GM18951 (cell line): Measurements from ENCODE around the gene RBM15B.
A peak's percentile ranks its signal among the peaks of the same experiment; 100 is the strongest.

Experiments
- POLR2A ChIP-seq: IDR thresholded peaks from 4 replicates; pipeline ENCODE4 v1.6.1; 2011; ENCODE audit warnings: mild to moderate bottlenecking; ENCODE audit not compliant: insufficient read length, insufficient read depth; ENCODE audit errors: extremely low read depth
- in situ Hi-C: fragments of 300-500 bp; cut with MboI; formaldehyde crosslinking; loops from one replicate; pipeline ENCODE4 v1.12.0; 2022; ENCODE audit warnings: low sequenced_read_pairs, mixed read lengths, inconsistent platforms; ENCODE audit not compliant: unreplicated experiment

RBM15B gene

DNA sequence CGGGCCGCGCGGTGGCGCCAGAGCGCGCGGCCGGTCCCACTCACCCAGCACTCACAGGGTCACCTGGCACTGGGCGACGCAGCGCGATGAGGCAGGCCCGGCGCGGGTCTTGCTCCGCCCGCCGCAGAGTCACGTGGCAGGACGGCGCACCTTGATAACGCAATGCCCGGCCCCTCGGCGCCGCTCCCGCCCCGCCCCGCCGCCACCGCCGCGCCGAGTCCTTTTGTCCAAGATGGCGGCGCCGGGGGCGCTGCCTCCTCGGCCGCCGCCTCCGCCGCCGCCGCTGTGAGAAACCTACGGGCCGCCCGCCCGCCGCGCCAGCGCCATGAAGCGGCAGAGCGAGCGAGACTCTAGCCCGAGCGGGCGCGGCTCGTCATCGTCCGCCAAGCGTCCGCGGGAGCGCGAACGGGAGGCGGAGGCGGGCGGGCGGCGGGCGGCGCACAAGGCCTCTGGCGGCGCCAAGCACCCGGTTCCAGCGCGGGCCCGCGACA is at the start of gene RBM15B:
RBM15B (plus strand) TSS at position 211 of the 491 bp plus-strand sequence; CDS start at position 326, 115 bp downstream.
- in situ Hi-C loops = loop anchor here (25.0 kb wide), 1 partner anchor 779 kb away; the partner anchor contains the start of genes CISH and MAPKAPK3
- TF ChIP-seq POLR2A = peak; percentile 84

DNA sequence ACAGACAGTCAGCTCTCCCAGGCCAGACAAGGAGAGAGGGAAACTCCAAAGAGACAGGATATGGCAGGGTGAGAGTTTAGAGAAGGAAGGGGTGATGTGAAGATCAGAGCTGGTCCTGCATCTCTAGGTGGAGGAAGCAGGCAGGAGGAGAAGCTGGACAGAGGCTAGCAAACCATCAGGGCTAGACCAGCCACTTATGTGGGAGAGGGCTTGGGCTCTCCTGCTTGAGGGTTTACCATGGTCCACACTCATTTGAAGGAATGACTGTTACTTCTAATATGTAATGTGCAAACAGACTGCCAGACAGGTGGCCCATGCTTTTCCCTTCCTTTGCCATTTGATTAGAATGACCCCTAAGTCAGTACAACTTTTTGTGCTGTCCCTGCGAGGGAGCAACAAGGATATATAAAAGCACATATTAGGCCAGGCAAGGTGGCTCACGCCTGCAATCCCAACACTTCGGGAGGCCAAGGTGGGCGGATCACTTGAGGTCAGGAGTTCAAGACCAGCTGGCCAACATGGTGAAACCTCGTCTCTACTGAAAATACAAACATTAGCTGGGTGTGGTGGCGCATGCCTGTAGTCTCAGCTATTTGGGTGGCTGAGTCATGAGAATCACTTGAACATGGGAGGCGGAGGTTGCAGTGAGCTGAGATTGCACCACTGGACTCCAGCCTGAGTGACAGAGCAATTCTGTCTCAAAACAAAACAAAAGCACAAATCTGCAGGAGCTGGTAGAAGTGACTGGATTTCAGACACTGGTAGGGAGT is 47.0 kb upstream of the RBM15B start:
- no peak for TF ChIP-seq POLR2A
- in situ Hi-C loops = no loop called here

GRCh38 chr3:51350751-51351150 is 40.3 kb upstream of the RBM15B start:
- in situ Hi-C loops = no loop called here
- TF ChIP-seq POLR2A = no peak

- in situ Hi-C loops = no loop called here
- no peak for TF ChIP-seq POLR2A
These were observed 38.0 kb upstream of the RBM15B start for GRCh38 chr3:51353131-51353530.

GRCh38 chr3:51353691-51354090 is 37.4 kb upstream of the RBM15B start:
- TF ChIP-seq POLR2A = no peak
- in situ Hi-C loops = no loop called here

DNA sequence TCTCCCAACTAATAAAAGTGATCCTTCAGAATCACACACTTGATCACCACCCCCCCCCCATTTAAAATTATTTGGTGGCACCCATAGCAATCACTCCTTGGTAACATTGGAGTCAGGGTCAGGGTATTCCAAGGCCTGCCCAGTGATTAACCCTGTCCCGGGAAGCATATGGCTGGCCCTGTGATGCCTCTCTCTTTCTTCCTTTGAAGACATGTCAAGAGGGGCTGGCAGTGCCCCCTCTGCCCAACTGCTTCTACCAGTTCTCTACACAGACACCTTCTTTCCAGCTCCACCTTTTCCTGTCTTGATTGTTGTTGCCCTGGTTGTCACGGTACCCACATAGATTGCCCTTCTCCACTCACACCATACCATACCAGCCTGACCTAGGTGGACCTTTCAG is 36.9 kb upstream of the RBM15B start:
- TF ChIP-seq POLR2A = no peak
- in situ Hi-C loops = no loop called here

DNA sequence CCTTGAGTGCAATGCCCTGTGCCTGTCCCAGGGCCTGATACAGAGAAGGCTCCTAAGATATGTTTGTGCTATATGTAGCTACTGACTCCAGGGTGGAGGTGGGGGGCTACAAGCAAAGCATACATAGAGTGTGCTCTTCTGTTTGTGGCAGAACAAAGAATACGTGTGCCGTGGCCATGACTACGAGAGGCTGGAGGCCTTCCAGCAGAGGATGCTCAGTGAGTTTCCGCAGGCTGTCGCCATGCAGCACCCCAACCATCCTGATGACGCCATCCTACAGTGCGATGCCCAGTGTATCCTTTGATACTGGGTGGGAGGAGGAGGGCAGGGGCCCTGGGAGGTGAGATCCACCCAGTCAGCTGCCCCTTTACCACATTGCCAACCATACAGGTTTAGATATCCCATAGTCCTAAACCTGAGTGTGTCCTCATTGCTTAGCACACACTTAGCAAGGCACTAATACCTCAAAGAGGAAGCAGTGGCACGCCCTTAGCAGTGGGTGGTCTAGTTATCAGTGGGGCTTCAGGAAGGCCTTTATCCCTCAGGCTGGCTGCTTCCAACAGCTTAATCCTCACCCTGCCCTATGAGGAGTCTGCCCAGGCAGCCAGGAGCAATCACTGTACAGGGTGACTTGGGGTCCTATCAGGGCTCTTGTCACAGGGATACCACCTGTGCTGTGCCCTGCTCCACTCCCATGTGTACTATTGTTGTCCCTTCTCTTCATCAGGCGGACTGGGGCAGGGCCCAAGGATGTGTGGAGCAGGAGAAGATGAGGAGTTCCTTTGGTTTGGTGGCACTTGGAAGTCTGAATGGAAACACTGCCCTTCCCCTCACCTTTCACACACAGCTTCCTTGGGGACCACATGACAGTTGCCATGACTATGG is 36.1 kb upstream of the RBM15B start:
- in situ Hi-C loops = no loop called here
- TF ChIP-seq POLR2A = no peak

- TF ChIP-seq POLR2A = no peak
These were observed 35.0 kb upstream of the RBM15B start for GRCh38 chr3:51355891-51356578.

DNA sequence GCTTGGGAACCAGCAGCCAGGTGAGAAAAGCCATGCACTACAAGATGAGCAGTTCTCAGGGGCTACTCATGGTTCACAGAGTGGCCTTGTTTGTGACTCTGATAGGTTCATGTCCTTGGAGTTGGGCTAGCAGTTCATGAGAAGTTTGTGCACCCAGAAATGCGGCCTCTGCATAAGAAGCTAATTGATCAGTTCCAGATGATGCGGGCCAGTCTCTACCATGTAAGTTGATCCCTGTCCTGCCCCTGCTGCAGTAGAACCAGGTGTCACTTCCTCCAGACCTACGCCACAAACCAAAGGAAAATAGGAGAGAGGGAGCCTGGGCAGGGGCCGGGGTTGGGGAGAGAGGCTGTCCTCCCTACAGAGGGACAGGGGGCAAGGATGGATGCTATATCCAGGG is 33.2 kb upstream of the RBM15B start:
- no peak for TF ChIP-seq POLR2A
- in situ Hi-C loops = no loop called here

More at GRCh38 chr3:51355891-51356578, 35.0 kb upstream of the RBM15B start:
- in situ Hi-C loops = no loop called here

DNA sequence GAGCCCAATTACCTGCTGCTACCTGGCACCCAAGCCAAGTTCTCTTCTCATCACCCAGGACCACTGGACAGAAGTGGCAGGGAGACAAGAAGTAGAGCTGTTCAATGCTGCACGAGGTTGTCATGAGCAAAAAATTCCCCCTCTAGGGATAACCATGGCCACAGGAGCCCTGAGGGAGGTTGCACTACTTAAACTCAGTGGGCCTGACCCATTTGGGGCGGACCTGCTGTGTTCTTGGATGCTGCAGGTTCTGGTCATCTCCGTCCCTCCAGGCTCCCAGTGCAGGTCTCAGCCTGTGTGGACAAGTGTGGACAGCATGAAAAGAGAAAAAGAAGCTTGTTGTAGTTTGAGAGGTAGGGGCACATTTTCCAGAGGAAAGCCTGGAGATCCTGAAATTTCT is 32.1 kb upstream of the RBM15B start:
- in situ Hi-C loops = no loop called here
- TF ChIP-seq POLR2A = no peak

- no peak for TF ChIP-seq POLR2A
- in situ Hi-C loops = loop anchor here (10.0 kb wide), 1 partner anchor 256 kb away; no protein-coding TSS in a partner anchor
These were observed 30.3 kb upstream of the RBM15B start for GRCh38 chr3:51360806-51361205.

DNA sequence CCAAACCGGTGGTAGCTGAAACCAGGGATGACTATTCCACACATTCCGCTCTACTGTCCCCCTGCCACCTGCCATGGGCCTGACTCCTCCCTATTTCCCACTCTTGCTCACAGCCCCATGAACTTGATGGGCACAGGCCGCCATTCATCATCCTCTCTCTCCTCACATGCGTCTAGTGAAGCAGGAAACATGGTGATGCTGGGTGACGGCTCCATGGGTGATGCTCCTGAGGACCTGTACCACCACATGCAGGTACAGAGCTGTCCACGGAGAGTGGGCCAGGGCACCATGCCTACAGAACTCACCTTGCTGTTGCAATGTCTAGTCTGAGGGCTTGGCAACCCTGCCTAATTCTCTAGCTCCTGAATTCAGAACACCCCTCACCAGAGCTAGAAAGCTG is 29.3 kb upstream of the RBM15B start:
- no peak for TF ChIP-seq POLR2A
- in situ Hi-C loops = loop anchor here (10.0 kb wide), 1 partner anchor 257 kb away; no protein-coding TSS in a partner anchor

GRCh38 chr3:51362476-51362875 is 28.6 kb upstream of the RBM15B start:
- in situ Hi-C loops = loop anchor here (10.0 kb wide), 1 partner anchor 258 kb away; no protein-coding TSS in a partner anchor
- TF ChIP-seq POLR2A = no peak

DNA sequence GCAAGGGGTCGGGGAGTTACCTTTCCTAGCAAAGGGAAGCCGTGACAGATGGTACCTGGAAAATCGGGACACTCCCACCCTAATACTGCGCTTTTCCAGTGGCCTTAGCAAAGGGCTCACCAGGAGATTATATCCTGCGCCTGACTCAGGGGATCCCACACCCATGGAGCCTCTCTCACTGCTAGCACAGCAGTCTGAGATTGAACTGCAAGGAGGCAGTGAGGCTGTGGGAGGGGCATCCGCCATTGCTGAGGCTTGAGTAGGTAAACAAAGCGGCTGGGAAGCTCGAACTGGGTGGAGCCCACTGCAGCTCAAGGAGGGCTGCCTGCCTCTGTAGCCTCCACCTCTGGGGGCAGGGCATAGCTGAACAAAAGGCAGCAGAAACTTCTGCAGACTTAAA is 22.8 kb upstream of the RBM15B start:
- in situ Hi-C loops = loop anchor here (10.0 kb wide), 1 partner anchor 263 kb away; no protein-coding TSS in a partner anchor
